MM.1S (cell line): ENCODE results near the gene USP33.

Source experiments
- DNase-seq: peaks from one replicate; pipeline ENCODE4 v3.0.0-alpha.2; 2015
- H2AFZ ChIP-seq: fragments of 300-600 bp; sonication (generic); 2 replicates; pipeline ENCODE4 v1.6.0; 2016; ENCODE audit warnings: antibody characterized with exemption, low read length
- H3F3A ChIP-seq: fragments of 300-600 bp; sonication (generic); 2 replicates; pipeline ENCODE4 v1.6.1; 2016; ENCODE audit warnings: mild to moderate bottlenecking, antibody characterized with exemption, low read length, moderate library complexity, mixed read lengths; ENCODE audit not compliant: insufficient read depth
- H3K27ac ChIP-seq: fragments of 300-600 bp; sonication (generic); 2 replicates; pipeline ENCODE4 v1.5.1; 2016; ENCODE audit warnings: mild to moderate bottlenecking, low read length
- H3K27me3 ChIP-seq: fragments of 300-600 bp; sonication (generic); replicated peaks from 2 replicates; pipeline ENCODE4 v1.6.0; 2016; ENCODE audit warnings: low read length; ENCODE audit not compliant: insufficient read depth
- H3K36me3 ChIP-seq: fragments of 300-600 bp; sonication (generic); replicated peaks from 2 replicates; pipeline ENCODE4 v1.6.1; 2016; ENCODE audit warnings: mild to moderate bottlenecking, low read length, mixed read lengths; ENCODE audit not compliant: insufficient read depth
- H3K4me1 ChIP-seq: fragments of 300-600 bp; sonication (generic); 2 replicates; pipeline ENCODE4 v1.6.1; 2016; ENCODE audit warnings: low read length, mixed read lengths
- H3K4me2 ChIP-seq: fragments of 300-600 bp; sonication (generic); 2 replicates; pipeline ENCODE4 v1.6.0; 2016; ENCODE audit warnings: low read depth, low read length
- H3K4me3 ChIP-seq: fragments of 300-600 bp; sonication (generic); 2 replicates; pipeline ENCODE4 v1.5.1; 2016; ENCODE audit warnings: low read length, mixed read lengths
- H3K79me2 ChIP-seq: fragments of 300-600 bp; sonication (generic); 2 replicates; pipeline ENCODE4 v1.6.1; 2016; ENCODE audit warnings: mixed run types, low read length, mixed read lengths
- H3K9ac ChIP-seq: fragments of 300-600 bp; sonication (generic); 2 replicates; pipeline ENCODE4 v1.6.1; 2016; ENCODE audit warnings: low read length, mixed read lengths
- H3K9me2 ChIP-seq: fragments of 300-600 bp; sonication (generic); replicated peaks from 2 replicates; pipeline ENCODE4 v1.6.1; 2016; ENCODE audit warnings: mild to moderate bottlenecking, low read length, mixed read lengths; ENCODE audit not compliant: insufficient read depth
- H3K9me3 ChIP-seq: fragments of 300-600 bp; sonication (generic); replicated peaks from 2 replicates; pipeline ENCODE4 v1.6.1; 2016; ENCODE audit warnings: mild to moderate bottlenecking, low read length, mixed read lengths; ENCODE audit not compliant: insufficient read depth
- H4K20me1 ChIP-seq: fragments of 300-600 bp; sonication (generic); 2 replicates; pipeline ENCODE4 v1.6.1; 2016; ENCODE audit warnings: mild to moderate bottlenecking, low read length, moderate library complexity, mixed read lengths; ENCODE audit not compliant: insufficient read depth
- CTCF ChIP-seq: fragments of 300-600 bp; sonication (generic); IDR thresholded peaks from 2 replicates; pipeline ENCODE4 v1.5.1; 2016; ENCODE audit warnings: antibody characterized with exemption, low read length, mixed read lengths
- EZH2 ChIP-seq: fragments of 300-600 bp; sonication (generic); optimal IDR thresholded peaks from 2 replicates; pipeline ENCODE3; 2017; ENCODE audit warnings: low read depth, mild to moderate bottlenecking, antibody characterized with exemption, low read length, mixed read lengths
- EZH2phosphoT487 ChIP-seq: fragments of 300-600 bp; sonication (generic); IDR thresholded peaks from 2 replicates; pipeline ENCODE4 v1.6.1; 2018; ENCODE audit warnings: antibody characterized with exemption, low read length

The USP33 gene

GRCh38 chr1:77658271-77658670, 101.4 kb downstream of the USP33 start:
- Histone ChIP-seq H4K20me1 (peaks cover 5% of the 10 kb centered on the region; the same call in 1 of the 2 replicates), H3K4me3 (no peak overlapping the region), H3K9ac (no peak overlapping the region), H3K27ac (no peak overlapping the region), H3K4me1 (no peaks in the 10 kb centered on the region), H3K27me3 (no peaks in the 10 kb centered on the region), H3K79me2 (peaks cover 99% of the 10 kb centered on the region), H3K9me2 (no peaks in the 10 kb centered on the region), H3K36me3 (no peaks in the 10 kb centered on the region), H2AFZ (no peak overlapping the region), H3K9me3 (no peaks in the 10 kb centered on the region), H3K4me2 (no peak overlapping the region), H3F3A (no peaks in the 10 kb centered on the region)
- no peak for TF ChIP-seq EZH2
- TF ChIP-seq CTCF = no peak
- TF ChIP-seq EZH2phosphoT487 = no peak
- no peak for DNase-seq

GRCh38 chr1:77655431-77655974, 104.1 kb downstream of the USP33 start:
- Histone ChIP-seq H3K4me2 (no peak overlapping the region), H3K4me1 (no peaks in the 10 kb centered on the region), H3K9ac (no peak overlapping the region), H3K9me2 (no peaks in the 10 kb centered on the region), H3K27ac (no peak overlapping the region), H3K36me3 (no peaks in the 10 kb centered on the region), H3F3A (no peaks in the 10 kb centered on the region), H2AFZ (no peak overlapping the region), H4K20me1 (peaks cover 5% of the 10 kb centered on the region; the same call in 1 of the 2 replicates), H3K27me3 (no peaks in the 10 kb centered on the region), H3K9me3 (no peaks in the 10 kb centered on the region), H3K79me2 (peaks cover 99% of the 10 kb centered on the region), H3K4me3 (no peak overlapping the region)
- DNase-seq = no peak
- TF ChIP-seq CTCF (no peak), EZH2 (no peak), EZH2phosphoT487 (no peak)

DNA sequence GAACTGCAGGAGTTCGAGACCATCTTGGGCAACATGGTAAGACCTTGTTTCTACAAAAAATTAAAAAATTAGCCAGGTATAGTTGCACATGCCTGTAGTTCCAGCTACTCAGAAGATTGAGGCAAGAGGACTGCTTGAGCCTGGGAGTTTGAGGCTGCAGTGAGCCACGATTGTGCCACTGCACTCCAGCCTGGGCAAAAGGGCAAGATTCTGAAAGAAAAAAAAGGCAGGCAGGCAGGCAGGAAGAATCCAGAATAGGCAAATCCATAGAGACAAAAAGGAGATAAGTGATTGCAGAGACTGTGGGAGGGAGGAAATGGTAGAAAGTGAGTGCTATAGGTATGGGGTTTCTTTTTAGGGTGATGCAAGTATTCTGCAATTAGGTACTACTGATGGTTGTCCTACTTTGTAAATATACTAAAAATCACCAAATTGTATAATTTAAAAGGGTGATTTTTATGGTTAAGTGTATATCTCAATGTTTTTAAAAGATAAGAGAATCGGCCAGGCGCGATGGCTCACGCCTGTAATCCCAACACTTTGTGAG, 106.6 kb downstream of the USP33 start:
- no peaks in the 10 kb centered on the region for H3K9me2 ChIP-seq
- no peak for DNase-seq
- no peaks in the 10 kb centered on the region for H3K27me3 ChIP-seq
- H3K4me1 ChIP-seq = no peaks in the 10 kb centered on the region
- TF ChIP-seq EZH2phosphoT487 = no peak
- no peak for TF ChIP-seq CTCF
- TF ChIP-seq EZH2 = no peak
- no peak overlapping the region for H3K9ac ChIP-seq
- H3K4me3 ChIP-seq = no peak overlapping the region
- no peaks in the 10 kb centered on the region for H3F3A ChIP-seq
- H3K9me3 ChIP-seq = no peaks in the 10 kb centered on the region
- peaks cover 100% of the 10 kb centered on the region for H3K79me2 ChIP-seq
- H3K36me3 ChIP-seq = no peaks in the 10 kb centered on the region; the same call in 1 of the 2 replicates
- no peak overlapping the region for H3K4me2 ChIP-seq
- H4K20me1 ChIP-seq = peaks cover 5% of the 10 kb centered on the region; the same call in 1 of the 2 replicates
- H3K27ac ChIP-seq = no peak overlapping the region
- no peak overlapping the region for H2AFZ ChIP-seq
